Measurements from ENCODE around the gene ZNF268. TPM values are rescaled to one million over a fixed set of nuclear protein-coding genes. Genes with fewer than 3 reads are reported as not detected.

ZNF268 gene
- 10 to 100 TPM; 16.0 to 35.5 (median 24.8) TPM for total RNA-seq
- polyA plus RNA-seq = 10 to 100 TPM in 1 of 2 donors, 1 to 10 TPM in 1; 6.3 to 10.7 TPM
- long read RNA-seq, donor 1, partial matches to known transcripts = 0 of 10 reads
- long read RNA-seq, donor 1, other reads (novel, unspliced or antisense) = 4 of 10 reads
- long read RNA-seq, donor 2, full-length matches to known transcripts = 4 of 4 reads
- long read RNA-seq, donor 2, partial matches to known transcripts = 0 of 4 reads
- long read RNA-seq, donor 2, other reads (novel, unspliced or antisense) = 0 of 4 reads
- long read RNA-seq, donor 3, full-length matches to known transcripts = 40 of 46 reads
- long read RNA-seq, donor 3, partial matches to known transcripts = 0 of 46 reads
- long read RNA-seq, donor 3, other reads (novel, unspliced or antisense) = 6 of 46 reads

DNA sequence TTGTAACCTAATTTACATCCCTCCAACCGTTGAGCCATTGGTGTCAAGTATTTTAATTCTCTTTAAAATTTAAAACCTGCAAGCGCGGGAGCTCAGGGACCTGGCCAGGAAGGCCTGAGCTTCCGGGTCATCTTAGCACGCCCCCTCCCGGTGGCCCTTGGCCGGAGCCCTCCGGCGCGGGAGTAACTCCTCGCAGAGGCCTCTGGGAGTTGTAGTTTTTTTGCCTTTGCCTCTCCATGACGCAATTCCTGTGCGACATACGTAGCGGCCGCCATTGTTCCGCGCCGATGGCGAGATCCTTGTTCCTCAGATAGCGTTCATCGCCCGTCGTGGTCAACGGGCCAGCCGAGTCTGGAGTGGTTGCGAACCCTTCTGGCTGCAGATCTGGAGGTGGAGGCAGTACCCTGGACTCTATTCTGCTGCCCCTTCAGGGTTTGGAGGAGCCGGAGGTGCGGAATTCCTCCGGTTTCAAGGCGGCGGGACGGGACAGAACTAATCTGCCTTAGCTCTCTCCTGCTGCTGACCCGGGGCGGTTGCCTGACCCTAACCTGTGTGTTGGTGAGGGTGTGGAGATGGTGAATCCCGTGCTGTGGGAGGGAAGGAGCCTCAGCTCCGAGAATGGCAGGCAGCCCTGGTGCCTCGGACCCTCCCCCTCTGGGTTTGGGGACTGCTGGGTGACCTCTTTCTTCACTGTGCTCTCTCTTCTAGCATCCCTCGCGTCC lies at the start of gene ZNF268:
ZNF268 (plus strand) TSS at position 258 of the 722 bp plus-strand sequence. CDS start 503 bp downstream, outside the sequence.
- H3K27ac ChIP-seq = peak within 1 kb of the TSS in 1 of 2 donors; percentile 41
- DNase-seq = peak; percentile 88 to 93 (median 91)
- H3K9me3 ChIP-seq = peaks cover 0 to 27% of the 10 kb centered on the region in 2 donors
- TF ChIP-seq CTCF (IDR thresholded peaks at IDR 0.05) = peak; percentile 37 to 63 (median 60)
- TF ChIP-seq EP300 (IDR thresholded peaks at IDR 0.05) = no peak
- peak; percentile 32 for TF ChIP-seq POLR2A (IDR thresholded peaks at IDR 0.05)
- intact Hi-C loops (cut with DNase I) = no loop called here
- 1 to 2% (median 1%) methylated on average over 40 of the region's 40 CpGs for WGBS, 3 donors
- no peaks in the 10 kb centered on the region for H3K27me3 ChIP-seq
- no peaks in the 10 kb centered on the region for H3K36me3 ChIP-seq
- H3K4me1 ChIP-seq (ENCODE audit: insufficient read depth) = no peaks in the 10 kb centered on the region
- H3K4me3 ChIP-seq = peak within 1 kb of the TSS; percentile 89

- Histone ChIP-seq H3K4me3 (no peak overlapping the region), H3K4me1 (ENCODE audit: insufficient read depth) (no peaks in the 10 kb centered on the region), H3K9me3 (peaks cover 0 to 63% of the 10 kb centered on the region in 2 donors), H3K27me3 (no peaks in the 10 kb centered on the region), H3K27ac (no peak overlapping the region), H3K36me3 (no peaks in the 10 kb centered on the region)
- no peak for DNase-seq
- WGBS, 3 donors = 96 to 97% (median 97%) methylated on average over 2 of the region's 2 CpGs
- intact Hi-C loops (cut with DNase I) = no loop called here
- no peak for TF ChIP-seq EP300 (IDR thresholded peaks at IDR 0.05)
- no peak for TF ChIP-seq POLR2A (IDR thresholded peaks at IDR 0.05)
- TF ChIP-seq CTCF (IDR thresholded peaks at IDR 0.05) = no peak
Observed at GRCh38 chr12:133135747-133136146, 45.5 kb upstream of the ZNF268 start.

DNA sequence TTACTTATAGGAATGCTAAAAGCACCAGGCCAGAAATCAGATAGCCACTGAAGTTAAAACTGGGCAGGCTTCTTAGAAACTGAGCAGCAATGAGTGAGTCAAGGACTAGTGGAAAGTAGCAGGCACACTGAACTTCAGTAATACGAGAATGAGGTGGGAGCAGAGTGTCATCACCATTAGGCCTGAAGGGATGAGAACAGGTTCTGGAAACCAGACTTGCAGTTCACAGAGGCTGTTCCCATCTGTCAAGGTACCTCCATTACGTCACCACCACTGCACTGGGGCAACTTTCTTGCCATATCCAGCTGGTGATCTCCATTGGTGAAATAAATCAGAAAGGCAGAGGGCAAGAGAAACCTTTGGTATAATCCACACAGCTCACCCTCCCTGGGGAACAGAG lies 35.3 kb upstream of the ZNF268 start:
- Histone ChIP-seq H3K36me3 (peaks cover 3% of the 10 kb centered on the region), H3K4me1 (ENCODE audit: insufficient read depth) (no peaks in the 10 kb centered on the region), H3K9me3 (peaks cover 2 to 55% of the 10 kb centered on the region in 2 donors), H3K27ac (no peak overlapping the region), H3K4me3 (no peak overlapping the region), H3K27me3 (no peaks in the 10 kb centered on the region)
- WGBS, 3 donors = 95 to 98% (median 98%) methylated on average over 2 of the region's 2 CpGs
- DNase-seq = no peak
- TF ChIP-seq EP300 (IDR thresholded peaks at IDR 0.05) (no peak), POLR2A (IDR thresholded peaks at IDR 0.05) (no peak), CTCF (IDR thresholded peaks at IDR 0.05) (no peak)
- intact Hi-C loops (cut with DNase I) = no loop called here

DNA sequence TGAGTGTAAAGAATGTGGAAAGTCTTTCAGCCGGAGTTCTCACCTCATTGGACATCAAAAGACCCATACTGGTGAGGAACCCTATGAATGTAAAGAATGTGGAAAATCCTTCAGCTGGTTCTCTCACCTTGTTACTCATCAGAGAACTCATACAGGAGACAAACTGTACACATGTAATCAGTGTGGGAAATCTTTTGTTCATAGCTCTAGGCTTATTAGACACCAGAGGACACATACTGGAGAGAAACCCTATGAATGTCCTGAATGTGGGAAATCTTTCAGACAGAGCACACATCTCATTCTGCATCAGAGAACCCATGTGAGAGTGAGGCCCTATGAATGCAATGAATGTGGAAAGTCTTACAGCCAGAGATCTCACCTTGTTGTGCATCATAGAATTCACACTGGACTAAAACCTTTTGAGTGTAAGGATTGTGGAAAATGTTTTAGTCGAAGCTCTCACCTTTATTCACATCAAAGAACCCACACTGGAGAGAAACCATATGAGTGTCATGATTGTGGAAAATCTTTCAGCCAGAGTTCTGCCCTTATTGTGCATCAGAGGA lies 25.1 kb upstream of the ZNF268 start:
- WGBS, 3 donors = 93 to 99% (median 95%) methylated on average over 2 of the region's 2 CpGs
- H3K27ac ChIP-seq = no peak overlapping the region
- H3K4me3 ChIP-seq = no peak overlapping the region
- no peaks in the 10 kb centered on the region for H3K27me3 ChIP-seq
- no peak for DNase-seq
- intact Hi-C loops (cut with DNase I) = no loop called here
- peaks cover 3% of the 10 kb centered on the region for H3K36me3 ChIP-seq
- TF ChIP-seq EP300 (IDR thresholded peaks at IDR 0.05) (no peak), CTCF (IDR thresholded peaks at IDR 0.05) (no peak), POLR2A (IDR thresholded peaks at IDR 0.05) (no peak)
- H3K9me3 ChIP-seq = peaks cover 15 to 71% of the 10 kb centered on the region in 2 donors
- no peaks in the 10 kb centered on the region for H3K4me1 ChIP-seq (ENCODE audit: insufficient read depth)
